ENCODE measurements around the gene SLC35A3.
"Not testable (repeated sequence)": the region's sequence is repeated elsewhere in the genome, so short reads cannot be mapped to it uniquely, and the experiment has no call there.

SLC35A3 gene

DNA sequence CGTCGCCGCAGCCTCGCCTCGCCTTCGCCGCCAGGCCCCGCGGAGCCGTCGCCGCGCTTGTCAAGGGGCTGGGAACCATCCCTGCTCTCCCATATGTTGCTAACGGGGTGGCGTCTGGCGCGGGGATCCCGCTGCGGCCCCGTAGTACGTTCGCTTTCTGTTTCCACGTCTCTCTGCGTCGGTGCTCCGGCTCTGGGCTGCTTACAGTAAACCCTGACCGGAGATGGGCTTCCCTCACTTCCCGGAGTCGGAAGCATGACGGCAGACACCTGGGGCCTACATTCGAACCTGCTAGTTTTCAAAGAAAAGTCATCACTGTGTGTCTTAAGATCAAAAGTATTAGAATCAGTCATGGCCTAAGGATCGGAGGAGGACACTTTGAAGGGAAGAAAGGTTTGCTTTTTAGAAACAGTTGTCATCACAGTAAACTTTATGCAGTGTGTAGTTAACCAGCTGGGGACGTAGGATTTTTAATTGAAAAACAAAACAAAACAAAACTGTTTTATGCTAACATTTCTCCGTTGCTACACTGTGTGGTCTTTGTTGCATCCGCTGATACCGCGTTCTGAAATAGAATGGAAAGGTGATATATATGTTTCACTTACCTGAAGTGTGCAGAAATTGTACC, 69.0 kb downstream of the SLC35A3 start:
- peak overlapping the region; percentile 91 for H3K4me3 ChIP-seq (ENCODE audit: low read depth, low read length)
- in situ Hi-C loops (cut with HindIII; ENCODE audit: low sequenced_read_pairs), result no loop called here
- DNase-seq (ENCODE audit: low read depth), result peak; percentile 29
- TF ChIP-seq, protein P1, sequence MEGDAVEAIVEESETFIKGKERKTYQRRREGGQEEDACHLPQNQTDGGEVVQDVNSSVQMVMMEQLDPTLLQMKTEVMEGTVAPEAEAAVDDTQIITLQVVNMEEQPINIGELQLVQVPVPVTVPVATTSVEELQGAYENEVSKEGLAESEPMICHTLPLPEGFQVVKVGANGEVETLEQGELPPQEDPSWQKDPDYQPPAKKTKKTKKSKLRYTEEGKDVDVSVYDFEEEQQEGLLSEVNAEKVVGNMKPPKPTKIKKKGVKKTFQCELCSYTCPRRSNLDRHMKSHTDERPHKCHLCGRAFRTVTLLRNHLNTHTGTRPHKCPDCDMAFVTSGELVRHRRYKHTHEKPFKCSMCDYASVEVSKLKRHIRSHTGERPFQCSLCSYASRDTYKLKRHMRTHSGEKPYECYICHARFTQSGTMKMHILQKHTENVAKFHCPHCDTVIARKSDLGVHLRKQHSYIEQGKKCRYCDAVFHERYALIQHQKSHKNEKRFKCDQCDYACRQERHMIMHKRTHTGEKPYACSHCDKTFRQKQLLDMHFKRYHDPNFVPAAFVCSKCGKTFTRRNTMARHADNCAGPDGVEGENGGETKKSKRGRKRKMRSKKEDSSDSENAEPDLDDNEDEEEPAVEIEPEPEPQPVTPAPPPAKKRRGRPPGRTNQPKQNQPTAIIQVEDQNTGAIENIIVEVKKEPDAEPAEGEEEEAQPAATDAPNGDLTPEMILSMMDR (IDR thresholded peaks at IDR 0.05; ENCODE audit: low read depth, low read length, missing control alignments), result no peak

DNA sequence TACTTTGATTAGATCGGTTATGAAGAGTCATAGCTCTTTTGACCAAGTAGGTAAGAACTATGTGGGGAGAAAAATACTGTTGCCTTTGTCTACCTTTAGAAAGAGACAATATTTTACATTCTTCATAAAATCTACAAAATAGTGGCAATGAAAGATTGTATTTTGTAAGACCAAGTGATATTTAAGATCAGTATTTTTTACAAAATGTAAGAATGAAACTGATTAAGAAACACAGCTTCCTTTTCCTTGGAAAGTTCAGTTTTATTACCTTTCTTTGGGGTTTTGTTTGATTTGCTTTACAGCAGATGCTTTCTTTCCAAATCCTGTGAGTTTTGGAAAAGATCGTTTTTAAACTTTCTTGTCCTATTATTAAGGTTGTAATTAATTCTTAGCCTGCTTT, 69.8 kb downstream of the SLC35A3 start:
- in situ Hi-C loops (cut with HindIII; ENCODE audit: low sequenced_read_pairs), result no loop called here
- TF ChIP-seq, protein P1 (IDR thresholded peaks at IDR 0.05; ENCODE audit: low read depth, low read length, missing control alignments), result no peak
- H3K4me3 ChIP-seq (ENCODE audit: low read depth, low read length), result peak overlapping the region; percentile 91
- DNase-seq (ENCODE audit: low read depth), result no peak

DNA sequence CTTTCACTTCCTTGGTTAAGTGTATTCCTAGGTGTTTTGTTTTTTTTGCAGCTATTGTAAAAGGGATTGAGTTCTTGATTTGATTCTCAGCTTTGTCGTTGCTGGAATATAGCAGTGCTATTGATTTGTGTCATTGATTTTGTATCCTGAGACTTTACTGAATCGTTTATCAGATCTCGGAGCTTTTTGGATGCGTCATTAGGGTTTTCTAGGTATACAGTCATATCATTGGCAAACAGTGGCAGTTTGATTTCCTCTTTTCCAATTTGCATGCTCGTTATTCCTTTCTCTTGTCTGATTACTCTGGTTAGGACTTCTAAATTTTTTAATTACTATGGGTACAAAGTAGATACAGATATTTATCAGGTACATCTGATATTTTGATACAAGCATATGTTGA, 75.4 kb downstream of the SLC35A3 start:
- in situ Hi-C loops (cut with HindIII; ENCODE audit: low sequenced_read_pairs), result no loop called here

DNA sequence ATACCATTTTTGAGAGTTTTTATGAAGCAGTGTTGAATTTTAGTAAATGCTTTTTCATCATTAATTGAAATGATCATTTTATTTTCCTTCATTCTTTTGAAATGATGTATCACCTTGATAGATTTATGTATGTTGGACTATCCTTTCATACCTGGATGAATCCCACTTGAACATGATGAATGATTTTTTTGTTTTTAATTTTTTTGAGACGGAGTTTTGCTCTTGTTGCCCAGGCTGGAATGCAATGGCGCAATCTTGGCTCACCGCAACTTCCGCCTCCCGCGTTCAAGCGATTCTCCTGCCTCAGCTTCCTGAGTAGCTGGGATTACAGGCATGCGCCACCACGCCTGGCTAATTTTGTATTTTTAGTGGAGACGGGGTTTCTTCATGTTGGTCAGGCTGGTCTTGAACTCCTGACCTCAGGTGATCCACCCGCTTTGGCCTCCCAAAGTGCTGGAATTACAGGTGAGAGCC, 77.5 kb downstream of the SLC35A3 start:
- H3K4me3 ChIP-seq (ENCODE audit: low read depth, low read length); DNase-seq (ENCODE audit: low read depth); in situ Hi-C loops (cut with HindIII; ENCODE audit: low sequenced_read_pairs): not testable (repeated sequence)

More for the DNA sequence above, 75.4 kb downstream of the SLC35A3 start:
- no peak overlapping the region for H3K4me3 ChIP-seq (ENCODE audit: low read depth, low read length)
- no peak for DNase-seq (ENCODE audit: low read depth)
- TF ChIP-seq, protein P1 (IDR thresholded peaks at IDR 0.05; ENCODE audit: low read depth, low read length, missing control alignments), result no peak

DNA sequence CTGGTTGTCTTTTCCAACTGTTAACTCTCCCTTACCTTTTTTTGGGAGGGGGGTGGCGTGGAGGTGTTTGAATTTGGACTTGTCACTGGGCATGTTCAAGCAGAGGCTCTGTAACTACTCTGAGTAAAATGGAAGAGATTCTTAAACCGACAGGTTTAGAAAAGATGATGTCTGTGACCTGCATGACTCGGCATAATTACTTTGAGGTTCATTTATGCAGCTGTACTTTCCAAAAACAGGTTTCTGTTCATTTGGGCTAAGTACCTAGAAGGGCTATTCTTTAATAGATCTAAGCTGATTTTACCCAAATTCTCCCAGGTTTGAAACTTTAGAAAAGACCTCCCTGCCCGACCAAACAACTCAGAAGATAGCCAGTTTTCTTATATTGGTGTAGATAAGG, 80.3 kb downstream of the SLC35A3 start:
- in situ Hi-C loops (cut with HindIII; ENCODE audit: low sequenced_read_pairs), result no loop called here
- no peak for DNase-seq (ENCODE audit: low read depth)
- no peak overlapping the region for H3K4me3 ChIP-seq (ENCODE audit: low read depth, low read length)

DNA sequence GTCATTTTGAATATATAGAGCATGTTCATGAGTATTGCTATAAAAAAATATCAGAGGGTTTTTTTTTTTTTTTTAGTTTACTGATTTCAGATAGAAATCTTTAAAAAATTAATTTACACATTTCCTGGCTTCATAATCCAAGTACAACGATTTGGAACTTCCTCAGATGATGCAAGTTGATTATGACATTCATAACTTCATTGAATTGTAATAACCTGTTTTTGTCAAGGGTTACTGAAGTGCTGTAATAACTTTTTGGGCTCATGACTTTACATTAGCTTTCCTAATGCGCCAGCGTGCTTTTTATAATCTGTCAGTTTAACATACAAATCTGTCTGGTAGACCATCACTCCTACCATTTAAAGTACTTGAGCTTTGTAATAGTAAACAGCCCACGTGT, 81.6 kb downstream of the SLC35A3 start:
- DNase-seq (ENCODE audit: low read depth), result no peak
- in situ Hi-C loops (cut with HindIII; ENCODE audit: low sequenced_read_pairs), result no loop called here
- H3K4me3 ChIP-seq (ENCODE audit: low read depth, low read length), result no peak overlapping the region
- TF ChIP-seq, protein P1 (IDR thresholded peaks at IDR 0.05; ENCODE audit: low read depth, low read length, missing control alignments), result no peak

More for the DNA sequence above, 80.3 kb downstream of the SLC35A3 start:
- TF ChIP-seq, protein P1 (IDR thresholded peaks at IDR 0.05; ENCODE audit: low read depth, low read length, missing control alignments), result no peak

DNA sequence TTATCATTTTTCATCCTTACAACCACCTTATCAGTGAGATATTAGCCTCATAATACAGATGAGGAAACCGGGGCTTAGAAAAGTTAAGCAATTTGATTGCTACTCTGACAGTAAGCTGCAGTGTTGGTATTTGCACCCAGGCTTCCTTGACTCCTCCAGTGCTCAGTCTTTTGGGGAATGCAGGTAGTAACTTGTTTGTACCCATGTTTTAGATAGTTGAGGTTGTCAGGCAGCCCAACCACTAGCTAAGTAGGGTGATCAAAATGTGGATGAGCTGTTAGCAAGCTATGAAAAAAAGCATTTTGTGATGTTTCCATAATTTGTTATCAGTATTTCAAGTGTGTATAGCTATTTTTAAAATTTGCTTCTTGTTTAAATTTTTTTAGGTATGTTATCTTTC, 82.1 kb downstream of the SLC35A3 start:
- in situ Hi-C loops (cut with HindIII; ENCODE audit: low sequenced_read_pairs), result no loop called here
- TF ChIP-seq, protein P1 (IDR thresholded peaks at IDR 0.05; ENCODE audit: low read depth, low read length, missing control alignments), result no peak
- DNase-seq (ENCODE audit: low read depth), result no peak
- no peak overlapping the region for H3K4me3 ChIP-seq (ENCODE audit: low read depth, low read length)
